Measurements from ENCODE around the gene MTMR8.

The MTMR8 gene

GRCh38 chrX:64313624-64314023, 81.6 kb downstream of the MTMR8 start:
- no peak for DNase-seq (ENCODE audit: low spot score)
- no peak for FAIRE-seq

- DNase-seq (ENCODE audit: low spot score) (no peak), FAIRE-seq (no peak)
Measured at GRCh38 chrX:64306712-64307111, 88.5 kb downstream of the MTMR8 start.

GRCh38 chrX:64291123-64291522, 104.1 kb downstream of the MTMR8 start:
- FAIRE-seq, result no peak
- DNase-seq (ENCODE audit: low spot score), result no peak

- FAIRE-seq, result no peak
- DNase-seq (ENCODE audit: low spot score), result no peak
Measured at GRCh38 chrX:64265265-64265664, 130.0 kb downstream of the MTMR8 start.

- FAIRE-seq (no peak), DNase-seq (ENCODE audit: low spot score) (no peak)
Measured at GRCh38 chrX:64230123-64230970, 164.9 kb downstream of the MTMR8 start, which contains the start of gene ASB12. Gene ASB12 (minus strand): TSS chrX:64230607. CDS start chrX:64225650, 4,957 bp downstream.

- no peak for FAIRE-seq
- DNase-seq (ENCODE audit: low spot score), result no peak
Measured at GRCh38 chrX:64229154-64229553, 166.1 kb downstream of the MTMR8 start.

All from RCC 7860 (cell line).